Gastrocnemius medialis (tissue), 4 donors: Measurements from ENCODE around the gene PTPRM. TPM values are rescaled to one million over a fixed set of nuclear protein-coding genes. Genes with fewer than 3 reads are reported as not detected.

ENCODE experiments used
- ATAC-seq, 2 donors: fragments of 150-250 bp; one replicate each; pipeline ENCODE4 v1.9.1; 2016
- DNase-seq, 2 donors: peaks; one replicate each; pipeline ENCODE4 v3.0.0-alpha.2; 2019
- H3K27ac ChIP-seq, 4 donors: fragments of 200-600 bp; sonication (generic); 1 replicate in 1 of 4; 2 replicates in 3 of 4; pipeline ENCODE4 v1.5.1; 2016 to 2018; ENCODE audit warnings: mild to moderate bottlenecking in 2 of 4, moderate library complexity in 1 of 4
- H3K27me3 ChIP-seq, 3 donors: fragments of 200-600 bp; sonication (generic) in 2 of 3; 1 replicate in 1 of 3; 2 replicates in 2 of 3; pipeline versions ENCODE4 v1.5.1 to v1.6.0; 2016 to 2019; ENCODE audit warnings: mild to moderate bottlenecking in 1 of 3, moderate library complexity in 1 of 3
- H3K36me3 ChIP-seq, 2 donors: fragments of 200-600 bp; sonication (generic) in 1 of 2; one replicate each; pipeline ENCODE4 v1.5.1; 2017 to 2018
- H3K4me1 ChIP-seq, 2 donors: fragments of 200-600 bp; sonication (generic) in 1 of 2; one replicate each; pipeline ENCODE4 v1.5.1; 2016 to 2017; ENCODE audit warnings: mild to moderate bottlenecking in 2 of 2
- H3K4me3 ChIP-seq, 4 donors: fragments of 200-600 bp; sonication (generic) in 3 of 4; 1 replicate in 1 of 4; 2 replicates in 3 of 4; pipeline ENCODE4 v1.5.1; 2016 to 2019; ENCODE audit warnings: mild to moderate bottlenecking in 2 of 4
- H3K9me3 ChIP-seq, 3 donors: fragments of 200-600 bp; sonication (generic) in 2 of 3; 1 replicate in 1 of 3; 2 replicates in 2 of 3; pipeline ENCODE4 v1.5.1; 2016 to 2019
- POLR2A ChIP-seq, 2 donors: fragments of 450-650 bp; IDR thresholded peaks; one replicate each; pipeline ENCODE4 v1.6.1; 2017; ENCODE audit warnings: antibody characterized with exemption in 2 of 2, mild to moderate bottlenecking in 2 of 2, moderate library complexity in 2 of 2
- in situ Hi-C, 4 donors: fragments of 200-750 bp; cut with MboI; loops; one replicate each; pipeline versions ENCODE4 v1.15.0 to v1.8.0; 2017; ENCODE audit warnings: low sequenced_read_pairs in 4 of 4
- intact Hi-C: fragments of 100-400 bp; cut with DNase I; formaldehyde crosslinking; loops from one replicate; pipeline ENCODE4 v1.15.1; 2023; ENCODE audit warnings: low total_unique reads
- total RNA-seq, 4 donors: library from RNA; depleted of rRNA; stranded (reverse); fragments of >200 nt; gene quantifications; one replicate each; pipeline versions ENCODE4 v1.1.0 to v1.2.3, GENCODE V29; 2016
- TF ChIP-seq, protein P1 (sequence below), 5 experiments: fragments of 450-650 bp in 3 of 5; fragments of 200-600 bp in 2 of 5; sonication (generic) in 2 of 5; IDR thresholded peaks in 4 of 5; conservative IDR thresholded peaks in 1 of 5; 1 replicate in 4 of 5; 2 replicates in 1 of 5; pipeline ENCODE4 v1.5.1; 2016 to 2019; ENCODE audit warnings: antibody characterized with exemption in 5 of 5, mild to moderate bottlenecking in 3 of 5, moderate library complexity in 3 of 5

Gene PTPRM
- total RNA-seq, 4 donors from 2014 or later = 52.6 to 79.3 (median 63.8) TPM

DNA sequence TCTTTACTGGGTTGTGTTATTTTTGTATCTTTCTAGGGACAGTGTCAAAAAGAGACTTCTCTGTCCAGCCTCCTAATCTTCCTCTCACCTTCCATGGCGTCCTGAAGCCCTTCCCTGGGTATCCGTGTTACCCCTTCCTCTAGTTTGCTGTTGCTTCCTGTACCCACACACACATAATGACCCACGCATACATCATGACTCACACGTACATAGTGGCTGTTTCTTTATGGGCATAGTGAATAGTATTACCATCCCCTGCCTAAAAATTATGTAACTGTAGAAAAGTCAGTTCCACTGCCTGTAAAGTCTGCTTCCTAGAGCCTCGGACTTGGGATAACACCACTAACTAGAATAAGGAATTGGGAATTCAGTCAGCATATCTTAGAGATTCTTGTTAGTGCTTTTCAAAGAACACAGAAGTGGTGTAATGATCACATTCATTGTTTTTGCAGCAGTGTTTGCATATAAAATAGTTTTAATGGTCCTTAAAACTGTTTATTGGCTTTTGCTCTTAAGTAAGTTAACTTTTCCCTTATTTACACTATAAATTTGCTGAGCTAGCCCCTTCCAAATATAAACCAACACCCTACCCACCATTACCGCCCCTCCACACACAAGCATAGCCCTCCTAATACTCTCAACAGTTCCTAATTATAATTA is 733.8 kb downstream of the PTPRM start:
- ATAC-seq = no peak
- H3K36me3 ChIP-seq = peaks cover 0 to 25% of the 10 kb centered on the region in 2 donors
- no peak overlapping the region for H3K4me3 ChIP-seq
- in situ Hi-C loops (no loop called here), intact Hi-C loops (no loop called here)
- no peak overlapping the region for H3K27ac ChIP-seq
- DNase-seq = no peak
- H3K27me3 ChIP-seq = no peaks in the 10 kb centered on the region
- H3K4me1 ChIP-seq = no peaks in the 10 kb centered on the region
- TF ChIP-seq, protein P1, sequence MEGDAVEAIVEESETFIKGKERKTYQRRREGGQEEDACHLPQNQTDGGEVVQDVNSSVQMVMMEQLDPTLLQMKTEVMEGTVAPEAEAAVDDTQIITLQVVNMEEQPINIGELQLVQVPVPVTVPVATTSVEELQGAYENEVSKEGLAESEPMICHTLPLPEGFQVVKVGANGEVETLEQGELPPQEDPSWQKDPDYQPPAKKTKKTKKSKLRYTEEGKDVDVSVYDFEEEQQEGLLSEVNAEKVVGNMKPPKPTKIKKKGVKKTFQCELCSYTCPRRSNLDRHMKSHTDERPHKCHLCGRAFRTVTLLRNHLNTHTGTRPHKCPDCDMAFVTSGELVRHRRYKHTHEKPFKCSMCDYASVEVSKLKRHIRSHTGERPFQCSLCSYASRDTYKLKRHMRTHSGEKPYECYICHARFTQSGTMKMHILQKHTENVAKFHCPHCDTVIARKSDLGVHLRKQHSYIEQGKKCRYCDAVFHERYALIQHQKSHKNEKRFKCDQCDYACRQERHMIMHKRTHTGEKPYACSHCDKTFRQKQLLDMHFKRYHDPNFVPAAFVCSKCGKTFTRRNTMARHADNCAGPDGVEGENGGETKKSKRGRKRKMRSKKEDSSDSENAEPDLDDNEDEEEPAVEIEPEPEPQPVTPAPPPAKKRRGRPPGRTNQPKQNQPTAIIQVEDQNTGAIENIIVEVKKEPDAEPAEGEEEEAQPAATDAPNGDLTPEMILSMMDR (IDR thresholded peaks at IDR 0.05 in 4 of 5, conservative IDR thresholded peaks at IDR 0.05 in 1 of 5) = no peak
- no peak for TF ChIP-seq POLR2A (IDR thresholded peaks at IDR 0.05)
- no peaks in the 10 kb centered on the region for H3K9me3 ChIP-seq

DNA sequence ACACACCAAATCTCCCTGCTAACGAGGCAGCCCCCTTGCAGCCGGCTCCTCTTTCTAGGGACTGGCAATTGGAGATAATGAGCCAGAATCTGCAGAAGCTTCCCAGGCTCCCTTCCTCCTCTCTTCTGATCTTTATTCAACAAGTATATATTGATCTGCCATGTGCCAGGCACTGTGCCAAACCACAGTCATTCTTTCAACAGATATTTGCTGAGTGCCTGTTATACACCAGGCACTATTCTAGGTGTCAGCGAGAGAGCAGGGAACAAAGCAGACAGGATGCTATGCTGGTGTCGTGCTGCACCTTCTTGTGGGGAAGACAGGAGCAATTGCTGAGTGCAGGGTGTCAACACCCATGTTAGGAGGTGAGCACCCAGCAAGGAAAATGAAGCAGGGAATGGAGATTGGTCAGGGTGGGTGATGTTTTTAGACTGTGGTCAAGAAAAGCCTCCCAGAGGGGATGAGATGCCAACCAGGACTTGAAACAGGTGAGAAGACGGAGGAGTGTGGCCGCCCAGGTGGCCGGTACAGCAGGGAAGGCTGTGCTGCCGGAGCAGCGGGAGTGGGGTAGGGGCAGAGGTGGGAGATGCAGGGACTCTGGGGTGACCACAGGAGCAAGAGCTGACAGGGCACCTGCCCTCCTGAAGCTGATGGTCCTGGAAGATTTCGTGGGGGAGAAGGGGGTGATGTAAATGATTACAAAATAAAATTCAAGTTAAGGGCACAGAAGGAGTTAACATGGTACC is 734.5 kb downstream of the PTPRM start:
- intact Hi-C loops = no loop called here
- ATAC-seq (no peak), DNase-seq (no peak)
- H3K27ac ChIP-seq = no peak overlapping the region
- no peaks in the 10 kb centered on the region for H3K27me3 ChIP-seq
- H3K36me3 ChIP-seq = peaks cover 0 to 20% of the 10 kb centered on the region in 2 donors
- in situ Hi-C loops = no loop called here
- no peak overlapping the region for H3K4me3 ChIP-seq
- no peaks in the 10 kb centered on the region for H3K4me1 ChIP-seq
- TF ChIP-seq, protein P1 (IDR thresholded peaks at IDR 0.05 in 4 of 5, conservative IDR thresholded peaks at IDR 0.05 in 1 of 5) = no peak
- no peak for TF ChIP-seq POLR2A (IDR thresholded peaks at IDR 0.05)
- no peaks in the 10 kb centered on the region for H3K9me3 ChIP-seq

DNA sequence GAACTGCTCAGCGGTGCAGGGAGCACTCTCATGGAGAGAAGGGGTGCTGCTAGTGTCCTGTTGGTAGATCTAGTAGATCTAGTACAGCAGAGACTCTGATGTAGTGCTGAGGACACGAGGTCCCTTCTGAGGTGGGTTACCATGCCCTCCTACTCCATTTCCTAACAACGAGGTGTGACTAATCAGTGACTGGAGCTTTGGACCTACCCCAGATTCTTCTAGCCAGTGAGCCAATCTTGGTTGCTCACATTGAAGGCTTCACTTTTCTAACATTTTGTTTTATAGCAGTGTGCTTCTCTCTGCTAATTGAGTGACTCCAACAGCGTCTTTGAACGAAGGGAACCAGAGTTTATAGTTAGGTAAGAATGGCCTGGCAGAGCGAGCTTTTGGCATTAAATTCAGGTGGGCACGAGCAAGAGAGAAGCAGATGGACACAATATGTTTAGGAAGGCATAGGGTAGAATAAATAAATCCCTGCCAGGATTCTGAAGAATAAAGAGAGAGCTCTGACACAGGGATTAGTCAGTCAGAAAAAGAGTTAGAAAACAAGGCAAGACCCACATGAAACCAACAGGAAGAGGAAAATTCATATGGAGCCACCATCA is 736.1 kb downstream of the PTPRM start:
- Histone ChIP-seq H3K36me3 (peaks cover 0 to 4% of the 10 kb centered on the region in 2 donors), H3K27me3 (no peaks in the 10 kb centered on the region), H3K9me3 (no peaks in the 10 kb centered on the region), H3K27ac (no peak overlapping the region), H3K4me1 (no peaks in the 10 kb centered on the region), H3K4me3 (no peak overlapping the region)
- ATAC-seq (no peak), DNase-seq (no peak)
- intact Hi-C loops = no loop called here
- no peak for TF ChIP-seq POLR2A (IDR thresholded peaks at IDR 0.05)
- TF ChIP-seq, protein P1 (IDR thresholded peaks at IDR 0.05 in 4 of 5, conservative IDR thresholded peaks at IDR 0.05 in 1 of 5) = no peak
- in situ Hi-C loops = no loop called here

DNA sequence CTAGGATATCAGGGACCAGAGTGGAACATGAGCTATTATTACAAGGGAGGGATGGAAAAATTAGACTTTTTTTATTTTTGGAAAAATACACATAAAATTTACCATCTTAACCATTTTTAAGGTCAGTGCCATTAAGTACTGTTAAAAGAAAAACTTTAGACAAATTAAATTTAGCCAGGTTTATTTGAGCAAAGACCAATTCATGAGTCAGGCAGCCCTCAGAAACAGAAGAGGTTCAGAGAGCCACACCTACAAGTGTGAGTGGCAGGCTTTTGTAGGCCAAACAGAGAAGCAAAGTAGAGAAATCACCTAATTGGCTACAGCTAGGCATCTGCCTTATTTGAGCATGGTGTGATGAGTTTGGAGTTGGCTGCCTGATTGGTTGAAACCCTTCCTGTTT is 740.8 kb downstream of the PTPRM start:
- TF ChIP-seq POLR2A (IDR thresholded peaks at IDR 0.05) = no peak
- TF ChIP-seq, protein P1 (IDR thresholded peaks at IDR 0.05 in 4 of 5, conservative IDR thresholded peaks at IDR 0.05 in 1 of 5) = no peak
- Histone ChIP-seq H3K4me3 (no peak overlapping the region), H3K27ac (no peak overlapping the region), H3K9me3 (no peaks in the 10 kb centered on the region), H3K27me3 (no peaks in the 10 kb centered on the region), H3K4me1 (no peaks in the 10 kb centered on the region), H3K36me3 (no peaks in the 10 kb centered on the region)
- no peak for ATAC-seq
- in situ Hi-C loops = no loop called here
- intact Hi-C loops = no loop called here
- DNase-seq = no peak
